Measurements from ENCODE around the gene ARHGAP11A. TPM values are rescaled to one million over a fixed set of nuclear protein-coding genes. Genes with fewer than 3 reads are reported as not detected.
A peak's percentile ranks its signal among the peaks of the same experiment; 100 is the strongest.

Gene ARHGAP11A
- total and polyA plus RNA-seq, 2 experiments from 2014 or later, result 5.1 to 44.6 TPM

DNA sequence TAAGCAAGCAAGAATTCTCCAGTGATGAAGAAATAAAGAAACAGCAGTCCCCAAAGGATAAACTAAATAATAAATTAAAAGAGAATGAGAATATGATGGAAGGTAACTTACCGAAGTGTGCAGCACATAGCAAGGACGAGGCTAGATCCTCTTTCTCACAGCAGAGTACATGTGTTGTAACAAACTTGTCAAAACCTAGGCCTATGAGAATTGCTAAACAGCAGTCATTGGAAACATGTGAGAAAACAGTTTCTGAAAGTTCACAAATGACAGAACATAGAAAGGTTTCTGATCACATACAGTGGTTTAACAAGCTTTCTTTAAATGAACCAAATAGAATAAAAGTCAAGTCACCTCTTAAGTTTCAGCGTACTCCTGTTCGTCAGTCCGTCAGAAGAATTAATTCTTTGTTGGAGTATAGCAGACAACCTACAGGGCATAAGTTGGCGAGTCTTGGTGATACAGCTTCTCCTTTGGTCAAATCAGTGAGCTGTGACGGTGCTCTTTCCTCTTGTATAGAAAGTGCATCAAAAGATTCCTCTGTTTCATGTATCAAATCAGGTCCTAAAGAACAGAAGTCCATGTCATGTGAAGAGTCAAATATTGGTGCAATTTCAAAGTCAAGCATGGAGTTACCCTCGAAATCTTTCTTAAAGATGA is 21.7 kb downstream of the ARHGAP11A start:
- DNase-seq (ENCODE audit: low read depth in 1 of 2, low spot score in 1 of 2), result no peak
- H3K9me3 ChIP-seq (ENCODE audit: low read depth), result no peaks in the 10 kb centered on the region
- no peak overlapping the region for H3K27ac ChIP-seq
- peaks cover 4% of the 10 kb centered on the region for H3K4me1 ChIP-seq (ENCODE audit: low read depth)
- no peak overlapping the region for H3K4me3 ChIP-seq
- peaks cover 14% of the 10 kb centered on the region for H3K36me3 ChIP-seq
- TF ChIP-seq, protein P1, sequence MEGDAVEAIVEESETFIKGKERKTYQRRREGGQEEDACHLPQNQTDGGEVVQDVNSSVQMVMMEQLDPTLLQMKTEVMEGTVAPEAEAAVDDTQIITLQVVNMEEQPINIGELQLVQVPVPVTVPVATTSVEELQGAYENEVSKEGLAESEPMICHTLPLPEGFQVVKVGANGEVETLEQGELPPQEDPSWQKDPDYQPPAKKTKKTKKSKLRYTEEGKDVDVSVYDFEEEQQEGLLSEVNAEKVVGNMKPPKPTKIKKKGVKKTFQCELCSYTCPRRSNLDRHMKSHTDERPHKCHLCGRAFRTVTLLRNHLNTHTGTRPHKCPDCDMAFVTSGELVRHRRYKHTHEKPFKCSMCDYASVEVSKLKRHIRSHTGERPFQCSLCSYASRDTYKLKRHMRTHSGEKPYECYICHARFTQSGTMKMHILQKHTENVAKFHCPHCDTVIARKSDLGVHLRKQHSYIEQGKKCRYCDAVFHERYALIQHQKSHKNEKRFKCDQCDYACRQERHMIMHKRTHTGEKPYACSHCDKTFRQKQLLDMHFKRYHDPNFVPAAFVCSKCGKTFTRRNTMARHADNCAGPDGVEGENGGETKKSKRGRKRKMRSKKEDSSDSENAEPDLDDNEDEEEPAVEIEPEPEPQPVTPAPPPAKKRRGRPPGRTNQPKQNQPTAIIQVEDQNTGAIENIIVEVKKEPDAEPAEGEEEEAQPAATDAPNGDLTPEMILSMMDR (IDR thresholded peaks at IDR 0.05; ENCODE audit: low read depth, low read length), result no peak
- no peaks in the 10 kb centered on the region for H3K27me3 ChIP-seq

GRCh38 chr15:32637704-32638103 is 22.4 kb downstream of the ARHGAP11A start:
- no peaks in the 10 kb centered on the region for H3K9me3 ChIP-seq (ENCODE audit: low read depth)
- no peak overlapping the region for H3K4me3 ChIP-seq
- TF ChIP-seq, protein P1 (IDR thresholded peaks at IDR 0.05; ENCODE audit: low read depth, low read length), result no peak
- H3K27ac ChIP-seq, result no peak overlapping the region
- no peaks in the 10 kb centered on the region for H3K27me3 ChIP-seq
- peaks cover 4% of the 10 kb centered on the region for H3K4me1 ChIP-seq (ENCODE audit: low read depth)
- H3K36me3 ChIP-seq, result peaks cover 14% of the 10 kb centered on the region
- DNase-seq (ENCODE audit: low read depth in 1 of 2, low spot score in 1 of 2), result no peak

DNA sequence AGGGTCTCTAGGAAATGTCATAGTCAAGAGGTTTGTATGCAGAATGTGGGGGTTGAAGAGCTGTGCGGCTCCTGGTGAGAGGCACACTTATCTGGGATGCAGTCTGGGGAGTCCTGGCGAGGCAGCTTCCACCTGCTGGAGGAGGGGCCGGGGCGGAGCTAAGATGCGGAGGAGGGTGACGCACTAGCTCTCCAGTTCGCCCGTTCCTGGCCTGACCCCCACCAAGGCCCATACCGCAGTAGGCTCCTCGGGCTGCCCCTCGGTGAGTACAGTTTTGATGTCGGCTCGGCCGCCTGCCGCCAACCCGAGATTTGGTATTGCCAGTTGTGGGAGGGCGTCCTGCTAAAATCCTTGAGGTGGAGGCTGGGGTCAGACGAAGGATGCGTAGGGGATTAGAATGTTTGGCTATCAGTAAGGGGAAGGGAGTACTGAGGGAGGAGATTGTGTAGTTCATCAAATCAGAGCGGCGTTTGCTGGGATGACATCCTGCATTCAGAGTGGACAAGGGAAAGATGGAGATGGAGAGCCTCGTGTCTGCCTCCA is 26.3 kb downstream of the ARHGAP11A start, which contains the start of gene SCG5:
Gene SCG5, plus strand, starts transcription at position 194 of the 543 bp plus-strand sequence. CDS start 1,883 bp downstream, outside the sequence.
- DNase-seq (ENCODE audit: low read depth in 1 of 2, low spot score in 1 of 2), result peak; percentile 61 to 69
- Histone ChIP-seq H3K27me3 (no peaks in the 10 kb centered on the region), H3K4me3 (peak within 1 kb of the TSS; percentile 25), H3K9me3 (ENCODE audit: low read depth) (no peaks in the 10 kb centered on the region), H3K36me3 (peaks cover 2% of the 10 kb centered on the region), H3K4me1 (ENCODE audit: low read depth) (peaks cover 11% of the 10 kb centered on the region), H3K27ac (no peak within 1 kb of the TSS)
- TF ChIP-seq, protein P1 (IDR thresholded peaks at IDR 0.05; ENCODE audit: low read depth, low read length), result no peak

DNA sequence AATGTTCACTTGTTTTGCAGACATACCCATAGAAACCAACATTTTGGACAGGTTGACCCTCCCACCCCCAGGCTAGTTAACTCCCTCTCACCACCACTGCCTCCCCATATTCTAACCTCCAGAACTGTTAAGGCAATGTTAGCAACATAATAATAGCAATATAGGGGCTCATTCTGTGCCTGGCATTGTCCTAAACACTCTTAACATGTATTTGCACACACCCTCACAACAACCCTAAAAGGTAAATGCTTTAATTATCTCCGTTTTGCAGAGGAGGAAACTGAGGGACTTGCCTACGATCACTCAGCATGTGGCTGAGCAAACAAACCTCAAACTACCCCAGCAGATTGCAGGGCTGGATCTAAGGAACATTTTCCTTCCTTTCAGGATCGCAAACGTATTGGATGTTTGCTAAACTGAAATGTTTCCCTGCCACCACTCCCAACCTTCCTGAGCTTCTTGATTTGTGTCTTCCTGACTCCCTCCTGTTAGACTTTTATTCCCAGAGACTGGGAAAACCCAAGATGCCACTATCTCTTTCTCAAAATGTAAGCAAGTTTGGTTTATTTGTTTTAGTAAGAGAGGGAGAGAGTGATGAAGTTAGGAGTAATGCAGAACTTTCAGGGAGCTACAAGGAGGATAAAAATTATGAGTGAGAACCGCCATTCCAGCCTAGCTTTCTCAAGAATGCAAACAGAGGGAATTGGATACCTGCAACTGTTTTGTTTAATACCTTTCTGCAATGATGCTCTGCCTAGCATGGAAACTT is 27.5 kb downstream of the ARHGAP11A start:
- TF ChIP-seq, protein P1 (IDR thresholded peaks at IDR 0.05; ENCODE audit: low read depth, low read length), result no peak
- peaks cover 12% of the 10 kb centered on the region for H3K4me1 ChIP-seq (ENCODE audit: low read depth)
- no peak overlapping the region for H3K4me3 ChIP-seq
- no peaks in the 10 kb centered on the region for H3K27me3 ChIP-seq
- DNase-seq (ENCODE audit: low read depth in 1 of 2, low spot score in 1 of 2), result no peak
- no peaks in the 10 kb centered on the region for H3K9me3 ChIP-seq (ENCODE audit: low read depth)
- H3K36me3 ChIP-seq, result no peaks in the 10 kb centered on the region
- H3K27ac ChIP-seq, result no peak overlapping the region

- no peak overlapping the region for H3K4me3 ChIP-seq
- no peaks in the 10 kb centered on the region for H3K36me3 ChIP-seq
- TF ChIP-seq, protein P1 (IDR thresholded peaks at IDR 0.05; ENCODE audit: low read depth, low read length), result no peak
- no peak overlapping the region for H3K27ac ChIP-seq
- H3K9me3 ChIP-seq (ENCODE audit: low read depth), result no peaks in the 10 kb centered on the region
- no peak for DNase-seq (ENCODE audit: low read depth in 1 of 2, low spot score in 1 of 2)
- no peaks in the 10 kb centered on the region for H3K27me3 ChIP-seq
- peaks cover 12% of the 10 kb centered on the region for H3K4me1 ChIP-seq (ENCODE audit: low read depth)
Measured at GRCh38 chr15:32643907-32644445, 28.7 kb downstream of the ARHGAP11A start.

Data from cardiac muscle cell (in vitro differentiated cells and primary cell).